Activated T-helper 1 cell treated with anti-CD3 and anti-CD28 coated beads, Interleukin-12 subunit alpha, Interleukin-12 subunit beta, Interleukin-2, Interleukin-4 antibody, amounts not matched to agents 30 ng/mL and 10 ng/mL and 1 ng/mL, durations not matched to agents 14 hours and 24 hours and 36 hours (primary cell): ENCODE data around the gene P2RX4. TPM values are rescaled to one million over a fixed set of nuclear protein-coding genes. Genes with fewer than 3 reads are reported as not detected.
A peak's percentile ranks its signal among the peaks of the same experiment; 100 is the strongest.
"Not testable (repeated sequence)": the region's sequence is repeated elsewhere in the genome, so short reads cannot be mapped to it uniquely, and the experiment has no call there.

Experiments used
- DNase-seq: peaks from one replicate; pipeline ENCODE4 v3.0.0; 2021; ENCODE audit warnings: low spot score
- H3K27ac Mint-ChIP-seq: one replicate; pipeline ENCODE4 v1.8.0; 2021; ENCODE audit warnings: mild to moderate bottlenecking, mixed read lengths
- H3K27me3 Mint-ChIP-seq: one replicate; pipeline ENCODE4 v1.8.0; 2022; ENCODE audit warnings: mild to moderate bottlenecking, moderate library complexity, mixed read lengths; ENCODE audit not compliant: insufficient read depth
- H3K36me3 Mint-ChIP-seq: one replicate; pipeline ENCODE4 v1.8.0; 2021; ENCODE audit warnings: low read depth, mixed read lengths
- H3K4me1 Mint-ChIP-seq: one replicate; pipeline ENCODE4 v1.8.0; 2021; ENCODE audit warnings: low read depth, mixed read lengths
- H3K4me3 Mint-ChIP-seq: one replicate; pipeline ENCODE4 v1.8.0; 2021; ENCODE audit warnings: mild to moderate bottlenecking, moderate library complexity, mixed read lengths
- H3K9me3 Mint-ChIP-seq: one replicate; pipeline ENCODE4 v1.8.0; 2021; ENCODE audit warnings: mixed read lengths
- intact Hi-C: fragments of 100-400 bp; cut with micrococcal nuclease; formaldehyde crosslinking; loops from one replicate; pipeline ENCODE4 v1.15.1; 2024
- total RNA-seq: library from RNA; stranded (reverse); gene quantifications from 2 replicates; pipeline ENCODE4 v1.2.3, GENCODE V29; 2022

The P2RX4 gene
- total RNA-seq, 1 donor from 2014 or later = 22.8 TPM

DNA sequence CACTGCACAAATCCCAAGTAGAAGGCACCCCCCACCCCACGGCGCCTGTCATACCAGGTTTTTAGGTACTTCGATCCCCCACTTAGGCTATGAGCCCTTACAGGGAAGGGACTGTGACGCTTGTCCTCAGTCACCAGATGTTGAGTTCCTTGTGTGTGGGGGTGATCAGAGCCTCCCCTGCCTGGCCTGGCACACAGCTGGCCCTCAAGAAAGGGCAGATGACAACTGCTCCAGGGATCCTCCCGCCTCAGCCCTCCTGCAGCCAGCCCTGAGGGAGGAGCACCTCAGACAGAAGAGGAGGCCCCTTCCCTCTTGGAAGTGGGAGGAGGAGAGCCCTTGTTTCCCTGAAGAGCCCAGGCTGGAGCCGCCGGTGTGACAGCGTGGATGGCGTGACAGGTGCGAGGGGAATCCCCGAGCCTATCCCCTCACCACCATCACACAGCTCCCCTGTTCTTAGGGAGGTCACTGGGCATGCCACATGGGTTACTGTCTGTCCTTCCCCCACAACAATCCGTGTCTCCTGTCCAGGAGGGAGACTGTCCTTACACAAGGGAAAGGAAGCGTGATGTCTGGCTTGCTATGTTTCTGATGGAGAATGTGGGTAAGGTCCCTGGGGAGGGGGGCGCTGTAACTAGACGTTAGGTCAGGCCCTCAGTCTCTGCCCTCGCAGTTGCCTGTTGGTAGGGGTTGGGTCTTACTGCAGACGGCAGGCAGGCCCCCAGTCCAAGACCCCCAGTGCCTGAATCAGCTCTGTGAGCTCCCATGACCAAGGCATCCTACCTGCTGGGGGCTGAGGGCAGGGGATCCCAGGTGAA, 31.4 kb downstream of the P2RX4 start:
- H3K4me1 Mint-ChIP-seq = peaks cover 30% of the 10 kb centered on the region
- peaks cover 21% of the 10 kb centered on the region for H3K36me3 Mint-ChIP-seq
- peak overlapping the region; percentile 92 for H3K27ac Mint-ChIP-seq
- H3K4me3 Mint-ChIP-seq = peak overlapping the region; percentile 73
- no peaks in the 10 kb centered on the region for H3K9me3 Mint-ChIP-seq
- intact Hi-C loops = loop anchor here (2.0 to 5.0 kb wide), 2 partner anchors 17 to 56 kb away; partner anchors contain the start of gene CAMKK2
- no peak for DNase-seq
- no peaks in the 10 kb centered on the region for H3K27me3 Mint-ChIP-seq

DNA sequence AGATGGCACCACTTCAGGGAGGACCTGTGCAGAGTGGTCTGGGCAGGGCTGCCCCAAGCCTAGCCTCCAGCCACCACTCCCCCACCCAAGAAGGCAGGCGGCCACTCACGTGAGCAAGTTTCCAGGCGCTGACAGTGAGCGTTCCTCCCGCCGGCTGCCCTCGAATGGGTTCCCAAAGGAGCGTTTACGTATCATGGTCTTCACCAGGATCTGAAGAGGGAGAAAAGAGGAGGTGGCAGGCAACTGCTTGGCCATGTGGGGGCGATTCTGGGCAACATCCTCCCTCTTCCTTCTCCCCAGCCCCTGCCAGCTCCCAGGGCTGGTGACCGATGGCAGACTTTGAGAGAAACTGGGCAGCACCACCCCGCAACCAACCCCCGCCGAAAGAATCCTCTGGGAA, 35.1 kb downstream of the P2RX4 start:
- intact Hi-C loops = no loop called here
- Mint-ChIP-seq H3K27me3 (no peaks in the 10 kb centered on the region), H3K4me1 (peaks cover 16% of the 10 kb centered on the region), H3K27ac (no peak overlapping the region), H3K36me3 (peaks cover 23% of the 10 kb centered on the region), H3K4me3 (no peak overlapping the region), H3K9me3 (no peaks in the 10 kb centered on the region)
- no peak for DNase-seq

DNA sequence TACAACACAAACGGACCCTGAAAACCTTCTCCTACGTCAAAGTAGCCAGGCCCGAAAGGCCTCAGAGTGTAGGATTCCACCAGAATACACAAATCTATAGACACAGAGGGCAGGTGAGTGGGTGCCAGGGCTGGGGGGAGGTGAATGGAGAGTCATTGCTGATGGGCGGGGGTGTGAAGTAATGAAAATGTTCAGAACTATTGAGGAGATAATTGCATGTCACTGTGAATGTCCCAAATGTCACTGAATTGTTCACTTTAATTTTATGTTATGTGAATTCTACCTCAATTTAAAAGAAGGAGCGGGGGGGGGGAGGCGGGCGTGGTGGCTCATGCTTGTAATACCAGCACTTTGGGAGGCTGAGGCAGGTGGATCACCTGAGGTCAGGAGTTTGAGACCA, 36.0 kb downstream of the P2RX4 start:
- H3K36me3 Mint-ChIP-seq = peaks cover 22% of the 10 kb centered on the region
- intact Hi-C loops = no loop called here
- H3K27ac Mint-ChIP-seq = no peak overlapping the region
- H3K4me3 Mint-ChIP-seq = no peak overlapping the region
- H3K4me1 Mint-ChIP-seq = peaks cover 8% of the 10 kb centered on the region
- no peaks in the 10 kb centered on the region for H3K9me3 Mint-ChIP-seq
- DNase-seq = no peak
- H3K27me3 Mint-ChIP-seq = no peaks in the 10 kb centered on the region

DNA sequence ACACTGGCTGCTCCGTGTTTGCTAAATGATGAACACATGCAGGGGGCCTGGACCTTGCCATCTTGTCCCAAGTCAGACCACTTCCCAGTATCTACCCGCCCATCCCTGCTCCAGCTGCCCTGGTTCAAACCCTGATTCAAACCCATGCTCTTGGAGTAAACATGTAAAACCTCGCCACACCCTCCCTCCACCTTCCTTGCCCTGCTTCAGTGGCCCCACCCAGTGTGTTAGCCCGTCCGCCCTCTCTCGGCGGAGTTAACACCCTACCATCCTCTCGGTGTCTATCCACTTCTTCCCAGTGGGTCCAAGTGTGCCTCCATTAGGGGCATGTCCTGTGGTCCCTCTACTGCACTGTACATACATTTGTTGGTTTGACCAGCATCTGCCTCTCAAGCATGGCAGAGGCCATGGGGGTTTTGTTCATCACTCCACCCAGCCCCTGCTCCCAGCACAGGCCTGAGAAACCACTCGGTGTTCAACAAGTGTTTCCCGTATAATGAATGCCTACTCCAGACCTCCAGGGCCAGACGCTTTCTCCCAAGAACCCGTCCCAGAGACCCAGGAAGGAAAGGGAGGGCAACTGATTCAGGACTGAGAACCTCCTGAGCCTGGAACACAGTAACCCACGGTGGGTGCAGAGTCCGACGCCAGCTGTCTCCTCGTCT, 37.1 kb downstream of the P2RX4 start:
- Mint-ChIP-seq H3K4me1 (no peaks in the 10 kb centered on the region), H3K4me3 (no peak overlapping the region), H3K27me3 (no peaks in the 10 kb centered on the region), H3K36me3 (peaks cover 24% of the 10 kb centered on the region), H3K27ac (no peak overlapping the region), H3K9me3 (no peaks in the 10 kb centered on the region)
- intact Hi-C loops = no loop called here
- DNase-seq = no peak

DNA sequence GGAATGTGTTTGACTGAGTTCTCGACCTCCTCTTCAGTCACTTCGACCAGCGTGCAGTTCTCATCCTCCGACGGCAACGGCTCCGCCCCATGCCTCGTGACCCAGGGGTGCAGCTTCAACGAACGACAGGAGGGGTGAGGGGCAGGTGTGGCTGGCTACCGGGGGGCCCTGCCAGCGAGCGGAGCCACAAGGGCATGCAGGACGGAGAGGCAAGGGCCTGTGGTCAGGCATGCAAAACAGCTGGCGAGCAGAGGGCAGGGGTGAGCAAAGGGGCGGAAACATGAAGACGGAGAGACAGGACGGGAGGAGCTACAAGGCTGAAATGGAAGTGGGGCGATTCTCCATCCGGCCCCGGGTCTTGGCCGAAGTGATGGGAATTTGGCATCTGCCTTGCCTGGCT, 38.7 kb downstream of the P2RX4 start:
- Mint-ChIP-seq H3K27ac (no peak overlapping the region), H3K36me3 (peaks cover 31% of the 10 kb centered on the region), H3K27me3 (no peaks in the 10 kb centered on the region), H3K4me1 (peaks cover 2% of the 10 kb centered on the region), H3K9me3 (no peaks in the 10 kb centered on the region), H3K4me3 (no peak overlapping the region)
- intact Hi-C loops = no loop called here
- no peak for DNase-seq

DNA sequence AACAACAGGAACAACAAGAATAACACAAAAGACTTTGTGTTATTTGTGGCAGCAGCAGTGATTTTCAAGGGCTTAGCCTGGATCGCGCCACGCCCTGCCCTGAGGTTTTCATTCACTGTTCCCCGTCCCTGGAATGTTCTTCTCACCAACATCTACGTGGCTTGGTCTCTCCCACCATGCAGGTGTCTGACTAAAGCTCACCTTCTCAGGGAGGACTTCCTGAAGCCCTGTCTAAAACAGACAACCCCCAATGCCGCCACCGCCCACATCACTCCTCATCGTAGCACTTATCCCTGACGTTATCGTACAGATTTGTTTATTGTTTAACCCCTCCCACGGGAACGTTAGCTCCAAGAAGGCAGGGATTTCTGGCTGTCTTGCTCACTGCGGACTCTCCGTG, 40.4 kb downstream of the P2RX4 start:
- Mint-ChIP-seq H3K9me3 (no peaks in the 10 kb centered on the region), H3K4me1 (peaks cover 6% of the 10 kb centered on the region), H3K4me3 (no peak overlapping the region), H3K27ac (no peak overlapping the region), H3K36me3 (peaks cover 42% of the 10 kb centered on the region), H3K27me3 (no peaks in the 10 kb centered on the region)
- no peak for DNase-seq
- intact Hi-C loops = no loop called here

DNA sequence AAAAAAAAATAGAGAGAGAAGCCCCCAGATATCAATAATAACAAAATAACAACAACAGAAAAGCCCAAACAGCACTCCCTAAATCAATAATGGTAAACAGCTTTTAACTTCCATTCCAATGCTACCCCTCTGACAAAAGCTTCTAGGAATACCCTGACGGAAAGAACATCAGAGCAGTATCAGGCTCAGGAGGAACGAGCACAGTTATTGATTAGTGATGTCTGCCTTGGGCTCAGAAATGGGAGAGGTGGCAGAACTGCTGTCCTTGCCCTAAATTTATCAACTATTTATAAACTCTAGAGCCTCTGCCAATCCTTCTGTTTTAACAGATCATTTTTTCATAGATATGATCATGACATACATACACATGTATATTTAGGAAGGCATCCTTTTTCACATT, 41.9 kb downstream of the P2RX4 start:
- peaks cover 6% of the 10 kb centered on the region for H3K4me1 Mint-ChIP-seq
- intact Hi-C loops = no loop called here
- H3K4me3 Mint-ChIP-seq = no peak overlapping the region
- no peak for DNase-seq
- H3K36me3 Mint-ChIP-seq = peaks cover 47% of the 10 kb centered on the region
- H3K9me3 Mint-ChIP-seq = no peaks in the 10 kb centered on the region
- no peak overlapping the region for H3K27ac Mint-ChIP-seq
- no peaks in the 10 kb centered on the region for H3K27me3 Mint-ChIP-seq

DNA sequence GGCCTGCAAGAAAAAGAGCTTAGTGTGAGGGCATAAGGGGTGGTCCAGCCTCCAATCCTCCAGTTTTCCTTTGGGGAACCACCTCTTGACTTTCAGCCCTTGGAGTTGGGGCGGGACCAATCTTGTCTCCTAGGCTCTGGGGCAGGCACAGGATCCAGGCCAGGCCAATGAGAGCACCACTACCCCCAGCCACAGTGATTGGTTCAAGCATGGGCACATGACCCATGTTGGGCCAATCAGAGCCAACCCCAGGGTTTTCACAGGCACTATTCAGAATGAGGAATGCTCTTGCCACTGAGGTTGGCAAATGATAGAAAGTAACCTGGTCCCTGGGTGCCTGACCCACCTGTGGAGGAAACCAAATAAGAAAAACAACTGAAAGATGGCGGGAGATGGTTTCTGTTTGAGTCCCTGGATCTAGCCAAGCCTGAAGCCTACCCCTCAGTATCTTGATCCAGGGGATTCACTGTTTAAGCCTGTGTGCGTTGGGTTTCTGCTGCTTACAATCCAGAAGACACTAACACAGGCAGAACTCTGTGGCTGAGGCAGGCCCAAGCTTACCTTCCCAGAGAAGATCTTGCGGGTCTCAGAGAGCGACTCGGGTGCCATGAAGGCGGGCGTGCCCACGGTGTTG, 42.9 kb downstream of the P2RX4 start:
- intact Hi-C loops = no loop called here
- Mint-ChIP-seq H3K27me3 (no peaks in the 10 kb centered on the region), H3K9me3 (no peaks in the 10 kb centered on the region), H3K4me1 (peaks cover 6% of the 10 kb centered on the region), H3K4me3 (no peak overlapping the region), H3K27ac (no peak overlapping the region), H3K36me3 (peaks cover 47% of the 10 kb centered on the region)
- no peak for DNase-seq

DNA sequence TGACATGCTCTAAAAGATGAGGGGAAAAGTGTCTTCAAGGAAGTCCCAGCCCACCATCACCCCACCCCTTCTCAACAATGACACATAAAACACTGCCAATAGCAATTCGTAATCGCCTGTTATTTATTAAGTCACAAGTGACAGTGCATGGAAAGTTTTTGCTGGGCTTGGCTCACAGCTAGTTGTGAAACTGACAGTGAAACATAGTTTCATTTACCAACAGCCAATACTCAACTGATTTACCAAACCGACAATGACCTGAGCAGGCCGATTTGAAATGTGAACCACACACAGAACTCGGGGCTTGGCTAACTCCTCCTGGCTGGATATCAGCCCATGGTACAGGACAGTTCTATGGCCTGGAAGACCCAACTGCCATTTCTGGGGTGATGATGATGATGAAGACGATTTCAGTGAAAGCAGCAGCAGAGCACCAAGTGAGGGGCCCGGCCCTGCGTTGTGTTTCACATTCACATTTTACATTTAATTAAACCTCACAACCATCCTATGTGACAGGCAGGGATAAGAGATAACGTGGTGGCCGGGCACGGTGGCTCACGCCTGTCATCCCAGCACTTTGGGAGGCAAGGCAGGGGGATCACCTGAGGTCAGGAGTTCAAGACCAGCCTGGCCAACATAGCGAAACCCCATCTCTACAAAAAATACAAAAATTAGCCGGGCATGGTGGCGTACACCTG, 43.9 kb downstream of the P2RX4 start:
- no peak overlapping the region for H3K27ac Mint-ChIP-seq
- H3K27me3 Mint-ChIP-seq = no peaks in the 10 kb centered on the region
- no peaks in the 10 kb centered on the region for H3K9me3 Mint-ChIP-seq
- H3K4me3 Mint-ChIP-seq = no peak overlapping the region
- H3K36me3 Mint-ChIP-seq = peaks cover 48% of the 10 kb centered on the region
- peaks cover 6% of the 10 kb centered on the region for H3K4me1 Mint-ChIP-seq
- intact Hi-C loops = no loop called here
- DNase-seq = no peak

DNA sequence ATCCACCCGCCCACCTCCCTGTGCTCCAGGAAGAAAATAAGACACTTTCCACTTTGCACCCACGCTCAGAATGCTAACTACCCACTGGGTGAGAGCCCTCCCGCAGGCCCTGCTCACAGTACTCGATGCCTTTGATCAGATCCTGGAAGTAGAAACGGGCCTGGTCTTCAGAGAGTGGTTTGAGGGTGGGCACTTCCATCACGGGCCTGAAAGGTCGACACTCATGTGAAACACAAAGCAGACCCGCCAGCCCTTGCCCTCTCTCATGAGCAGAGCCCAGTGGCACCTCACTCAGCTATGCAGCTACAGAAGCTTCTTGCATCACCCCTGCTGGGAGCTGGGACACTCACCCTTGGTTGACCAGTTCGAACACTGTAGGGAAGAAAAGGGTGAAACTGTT, 45.5 kb downstream of the P2RX4 start:
- Mint-ChIP-seq H3K4me3 (no peak overlapping the region), H3K27me3 (no peaks in the 10 kb centered on the region), H3K27ac (no peak overlapping the region), H3K36me3 (peaks cover 50% of the 10 kb centered on the region), H3K9me3 (no peaks in the 10 kb centered on the region), H3K4me1 (peaks cover 6% of the 10 kb centered on the region)
- DNase-seq = no peak
- intact Hi-C loops = no loop called here

DNA sequence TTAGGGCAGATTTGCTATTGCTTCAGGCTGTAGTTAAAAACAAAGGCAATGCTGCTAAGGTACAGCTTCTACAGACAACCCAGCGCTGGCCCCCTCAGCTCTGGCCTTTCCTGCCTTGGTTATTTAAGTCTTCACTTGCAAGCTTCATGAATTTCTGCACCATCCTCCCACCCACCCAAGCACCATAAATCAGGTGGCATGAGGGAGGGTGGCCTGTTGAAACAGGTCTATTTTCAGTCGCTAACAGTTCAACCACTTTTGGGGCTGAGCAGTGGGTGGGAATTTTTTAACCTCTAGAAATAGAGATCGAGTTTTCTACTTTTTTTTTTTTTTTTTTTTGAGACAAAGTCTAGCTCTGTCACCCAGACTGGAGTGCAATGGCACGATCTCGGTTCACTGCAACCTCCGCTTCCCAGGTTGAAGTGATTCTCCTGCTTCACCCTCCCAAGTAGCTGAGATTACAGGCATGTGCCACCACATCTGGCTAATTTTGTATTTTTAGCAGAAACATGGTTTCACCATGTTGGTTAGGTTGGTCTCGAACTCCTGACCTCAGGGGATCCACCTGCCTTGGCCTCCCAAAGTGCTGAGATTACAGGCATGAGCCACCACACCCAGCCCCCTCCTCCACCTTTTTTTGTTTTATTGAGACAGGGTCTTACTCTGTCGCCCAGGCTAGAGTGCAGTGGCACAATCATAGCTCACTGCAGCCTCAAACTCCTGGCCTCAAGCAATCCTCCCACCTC, 47.9 kb downstream of the P2RX4 start:
- H3K36me3 Mint-ChIP-seq = peaks cover 50% of the 10 kb centered on the region
- H3K4me3 Mint-ChIP-seq, H3K4me1 Mint-ChIP-seq, H3K27me3 Mint-ChIP-seq, DNase-seq, H3K27ac Mint-ChIP-seq, intact Hi-C loops, H3K9me3 Mint-ChIP-seq: not testable (repeated sequence)

DNA sequence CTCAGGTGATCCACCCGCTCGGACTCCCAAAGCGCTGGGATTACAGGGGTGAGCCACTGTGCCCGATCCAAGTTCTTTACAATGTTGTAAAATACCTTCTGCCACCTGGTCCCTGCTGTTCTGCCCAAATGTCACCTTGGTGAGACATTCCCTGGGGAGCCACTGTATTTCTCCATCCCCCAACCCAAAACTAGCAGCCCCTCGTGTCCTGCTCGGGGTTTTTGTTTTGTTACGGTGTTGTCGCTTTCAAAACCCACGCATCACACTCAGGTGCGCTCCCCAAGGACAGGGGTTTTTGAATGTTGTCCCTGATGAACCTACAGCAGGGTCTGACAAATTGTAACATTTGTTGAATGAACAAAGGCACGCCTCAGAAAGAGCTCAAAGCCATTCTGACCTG, 49.1 kb downstream of the P2RX4 start:
- DNase-seq = no peak
- no peaks in the 10 kb centered on the region for H3K4me1 Mint-ChIP-seq
- intact Hi-C loops = no loop called here
- H3K27me3 Mint-ChIP-seq = no peaks in the 10 kb centered on the region
- H3K36me3 Mint-ChIP-seq = peaks cover 42% of the 10 kb centered on the region
- no peak overlapping the region for H3K27ac Mint-ChIP-seq
- no peak overlapping the region for H3K4me3 Mint-ChIP-seq
- H3K9me3 Mint-ChIP-seq = no peaks in the 10 kb centered on the region
